ENCODE measurements around the gene BAIAP2.
"Not testable (repeated sequence)": the region's sequence is repeated elsewhere in the genome, so short reads cannot be mapped to it uniquely, and the experiment has no call there.

Gene BAIAP2

DNA sequence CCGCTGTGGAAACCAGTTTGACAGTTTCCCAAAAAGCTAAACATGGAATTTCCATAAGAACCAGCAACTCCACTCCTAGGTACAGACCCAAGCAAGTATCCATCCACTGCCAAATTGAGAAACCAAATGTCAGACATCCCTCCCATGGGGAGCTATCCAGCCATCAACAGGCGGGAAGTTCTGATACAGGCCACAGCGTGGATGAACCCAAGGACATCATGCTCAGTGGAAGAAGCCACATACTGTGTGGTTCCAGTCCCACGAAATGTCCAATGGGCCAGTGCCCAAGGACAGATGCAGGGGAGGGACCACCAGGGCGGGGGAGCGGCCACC, 12.6 kb upstream of the BAIAP2 start:
- DNase-seq = no peak

DNA sequence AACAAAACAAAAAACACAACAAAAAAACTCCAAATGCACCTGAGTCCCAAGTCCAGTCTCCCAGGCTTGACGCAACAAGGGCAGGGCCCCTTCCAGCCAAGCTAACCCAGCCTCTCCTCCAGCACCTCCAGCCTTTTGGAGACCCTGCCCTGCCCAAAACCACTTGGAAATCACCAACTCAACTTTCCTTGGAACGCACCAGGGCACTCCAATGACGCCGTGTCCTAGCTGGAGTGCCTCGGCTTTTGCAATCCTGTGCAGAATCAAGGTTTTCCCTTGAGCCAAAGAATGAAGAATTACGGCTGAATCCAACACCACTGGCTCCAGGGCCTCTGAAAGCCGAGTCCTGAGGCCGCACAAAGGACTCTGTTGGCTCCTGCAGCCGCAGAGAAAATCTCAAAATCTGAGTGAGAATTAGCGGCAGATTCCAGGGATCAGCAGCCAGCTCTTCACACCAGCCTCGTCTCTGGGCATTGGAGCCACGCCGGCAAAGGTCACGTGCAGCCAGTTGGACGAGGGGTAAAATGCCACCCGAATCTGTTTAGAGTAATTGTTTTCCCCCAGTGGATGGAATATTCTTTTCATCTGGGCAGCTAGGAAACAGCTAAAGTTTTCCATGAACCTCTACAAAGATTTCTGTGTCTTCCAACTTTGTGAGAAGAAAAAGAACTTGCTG, 9.7 kb upstream of the BAIAP2 start:
- DNase-seq = no peak

DNA sequence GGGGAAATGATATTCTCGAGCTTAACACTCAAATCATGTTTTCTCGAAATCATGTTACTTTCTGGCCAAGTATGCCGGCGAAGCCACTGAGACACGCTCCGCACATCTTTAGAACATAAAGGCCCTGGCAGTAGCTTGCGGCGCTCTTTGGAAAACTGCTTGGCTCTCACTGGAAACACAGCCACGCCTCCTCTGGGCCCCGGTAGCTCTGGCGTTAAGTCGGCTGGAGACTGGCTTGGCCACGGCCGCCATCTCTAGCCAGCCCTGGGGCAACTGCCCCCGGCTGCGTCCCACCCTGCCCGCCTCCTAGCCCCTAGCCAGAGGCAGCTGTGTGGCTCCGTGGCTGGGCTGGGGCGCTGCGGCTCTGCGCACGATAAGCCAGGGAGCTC, 9.2 kb upstream of the BAIAP2 start:
- DNase-seq = no peak

DNA sequence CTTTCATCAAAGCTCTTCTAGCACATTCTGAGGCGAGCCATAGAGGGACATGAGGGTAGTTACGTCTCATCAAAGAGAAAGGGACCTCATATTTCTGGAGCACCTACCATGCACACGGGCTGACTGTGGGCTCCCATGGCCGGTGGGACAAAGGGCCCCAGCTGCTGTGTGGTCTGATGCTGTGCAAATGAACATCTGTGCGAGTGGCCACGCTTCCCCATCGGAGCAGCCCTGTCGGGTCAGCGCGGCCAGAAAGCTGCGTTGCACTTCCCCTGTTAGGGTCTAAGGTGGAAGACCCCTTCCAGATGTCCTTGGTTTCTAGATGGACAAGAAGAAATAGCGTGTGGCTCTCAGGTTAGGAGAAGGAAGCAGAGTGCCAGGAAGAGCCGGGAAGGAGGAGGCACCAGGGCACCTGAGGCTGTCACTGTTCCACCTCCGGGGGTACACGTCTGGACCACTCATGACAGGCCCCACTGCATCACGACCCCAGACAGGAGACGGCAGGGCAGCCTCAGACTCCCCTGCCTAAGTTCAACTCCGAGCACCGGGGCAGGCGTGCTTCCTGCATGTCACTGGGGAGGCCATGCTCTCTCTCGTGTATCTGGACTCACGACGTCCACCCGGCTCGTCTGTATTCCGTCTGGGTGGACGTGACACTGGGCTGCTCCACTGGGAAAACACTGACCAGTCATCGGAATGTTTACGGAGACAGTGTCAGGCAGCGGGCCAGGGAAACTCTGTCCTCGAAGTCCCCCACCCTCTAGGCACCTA, 8.5 kb upstream of the BAIAP2 start:
- no peak for DNase-seq

DNA sequence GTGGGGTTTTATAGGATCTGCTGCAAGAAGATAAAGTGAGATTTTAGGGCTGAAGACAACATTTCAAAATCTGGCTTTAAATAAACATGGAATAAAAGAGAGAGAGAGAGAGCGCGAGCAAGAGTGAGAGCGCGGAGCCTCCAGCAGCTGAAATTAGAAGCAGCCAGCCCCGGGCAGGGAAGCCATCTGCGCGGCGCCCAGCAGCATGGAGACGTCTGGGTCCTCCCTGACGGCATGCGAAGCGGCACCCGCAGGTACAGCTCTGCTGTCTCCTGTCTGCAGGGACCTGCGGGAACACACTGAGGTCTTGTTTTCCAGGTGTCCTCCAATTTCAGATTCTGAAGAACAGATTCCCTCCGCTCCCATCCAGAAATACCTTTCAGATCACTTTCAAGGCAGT, 7.9 kb upstream of the BAIAP2 start:
- DNase-seq = no peak

DNA sequence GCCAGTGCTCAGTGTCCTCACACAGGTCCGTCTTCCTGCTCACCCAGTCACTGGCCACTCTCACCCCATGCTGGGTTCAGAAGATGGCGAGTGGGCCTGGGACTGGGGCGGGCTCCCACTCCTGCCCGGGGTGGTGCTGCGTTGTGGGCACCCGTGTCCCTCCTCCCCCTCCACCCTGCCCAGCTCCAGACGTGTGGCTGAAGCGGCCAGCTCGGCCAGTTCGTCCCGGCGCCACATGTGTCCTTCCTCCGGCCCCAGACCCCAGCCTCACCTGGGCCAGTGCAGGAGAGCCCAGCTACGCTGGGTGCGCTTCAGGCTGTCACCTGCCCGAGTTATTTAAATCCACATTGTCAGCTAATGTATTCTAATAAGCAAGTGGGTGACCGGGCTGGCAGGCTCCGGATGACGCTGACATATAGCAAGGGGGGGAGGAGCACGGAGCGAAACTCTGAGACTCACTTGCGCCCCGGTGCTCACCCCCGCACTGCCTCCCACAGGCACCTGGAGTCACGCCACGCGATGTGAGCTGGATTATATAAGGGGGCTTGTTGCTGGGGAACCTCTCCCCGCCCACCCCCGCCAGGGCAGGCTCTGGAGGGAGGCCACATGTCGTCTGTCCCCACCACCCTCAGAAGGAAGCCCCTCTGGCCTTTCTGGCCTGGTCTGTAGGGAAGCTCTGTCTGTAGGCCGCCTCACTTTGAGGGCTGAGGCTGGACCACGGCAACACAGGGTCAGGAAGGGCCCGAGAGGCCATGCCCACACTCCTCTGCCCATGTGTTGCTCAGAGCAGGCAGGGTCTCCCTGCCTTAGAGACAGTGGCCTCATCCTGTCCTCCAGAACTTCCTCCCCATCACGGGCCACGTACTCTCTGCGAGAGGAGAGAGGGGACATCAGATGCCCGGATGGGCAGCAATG, 7.1 kb upstream of the BAIAP2 start:
- no peak for DNase-seq

DNA sequence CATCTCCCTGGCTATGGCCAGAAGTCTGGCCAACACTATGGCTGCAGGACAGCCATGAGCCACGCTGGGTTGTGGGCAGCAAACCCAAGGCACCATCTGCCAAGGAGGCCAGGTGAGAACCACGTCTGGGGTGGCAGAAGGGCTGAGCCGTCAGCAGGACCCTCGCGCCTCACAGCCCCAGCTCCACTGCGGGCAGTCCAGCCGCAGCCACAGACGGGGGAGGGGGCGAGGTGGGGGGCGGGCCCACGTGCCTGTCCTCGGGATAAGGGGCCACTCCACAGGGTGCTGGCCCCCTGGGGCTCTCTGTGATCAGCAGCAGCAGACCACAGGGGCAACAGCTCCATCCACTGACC, 6.5 kb upstream of the BAIAP2 start:
- no peak for DNase-seq

DNA sequence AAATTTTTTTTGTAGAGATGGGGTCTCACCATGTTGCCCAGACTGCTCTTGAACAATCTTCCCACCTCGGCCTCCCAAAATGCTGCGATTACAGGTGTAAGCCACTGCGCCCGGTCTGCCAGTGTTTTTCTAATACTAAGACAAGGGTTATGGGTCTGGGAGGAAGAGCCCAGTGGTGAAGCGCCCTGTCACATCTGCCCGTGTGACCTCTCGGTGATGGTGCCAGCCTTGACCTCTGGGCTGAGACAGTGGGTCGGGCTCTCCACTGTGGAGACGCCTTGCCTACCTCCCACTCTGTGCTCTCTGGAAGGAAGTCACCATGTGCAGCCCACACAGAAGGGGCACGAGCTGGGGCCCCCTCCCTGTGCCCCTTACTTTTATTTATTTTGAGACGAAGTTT, 5.1 kb upstream of the BAIAP2 start:
- no peak for DNase-seq

DNA sequence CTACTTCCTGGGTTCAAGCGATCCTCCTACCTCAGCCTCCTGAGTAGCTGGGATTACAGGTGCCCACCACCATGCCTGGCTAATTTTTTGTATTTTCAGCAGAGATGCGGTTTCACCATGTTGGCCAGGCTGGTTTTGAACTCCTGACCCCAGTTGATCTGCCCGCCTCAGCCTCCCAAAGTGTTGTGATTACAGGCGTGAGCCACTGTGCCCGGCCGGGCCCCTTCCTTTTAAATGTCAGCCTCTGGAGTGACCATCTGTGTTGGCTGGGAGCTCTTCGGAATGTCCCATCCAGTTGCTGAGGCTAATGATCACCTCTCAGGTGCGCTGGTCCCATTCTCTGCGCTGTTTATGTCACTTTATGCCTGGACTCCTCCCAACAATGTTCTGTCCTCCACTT, 4.6 kb upstream of the BAIAP2 start:
- not testable (repeated sequence) for DNase-seq

DNA sequence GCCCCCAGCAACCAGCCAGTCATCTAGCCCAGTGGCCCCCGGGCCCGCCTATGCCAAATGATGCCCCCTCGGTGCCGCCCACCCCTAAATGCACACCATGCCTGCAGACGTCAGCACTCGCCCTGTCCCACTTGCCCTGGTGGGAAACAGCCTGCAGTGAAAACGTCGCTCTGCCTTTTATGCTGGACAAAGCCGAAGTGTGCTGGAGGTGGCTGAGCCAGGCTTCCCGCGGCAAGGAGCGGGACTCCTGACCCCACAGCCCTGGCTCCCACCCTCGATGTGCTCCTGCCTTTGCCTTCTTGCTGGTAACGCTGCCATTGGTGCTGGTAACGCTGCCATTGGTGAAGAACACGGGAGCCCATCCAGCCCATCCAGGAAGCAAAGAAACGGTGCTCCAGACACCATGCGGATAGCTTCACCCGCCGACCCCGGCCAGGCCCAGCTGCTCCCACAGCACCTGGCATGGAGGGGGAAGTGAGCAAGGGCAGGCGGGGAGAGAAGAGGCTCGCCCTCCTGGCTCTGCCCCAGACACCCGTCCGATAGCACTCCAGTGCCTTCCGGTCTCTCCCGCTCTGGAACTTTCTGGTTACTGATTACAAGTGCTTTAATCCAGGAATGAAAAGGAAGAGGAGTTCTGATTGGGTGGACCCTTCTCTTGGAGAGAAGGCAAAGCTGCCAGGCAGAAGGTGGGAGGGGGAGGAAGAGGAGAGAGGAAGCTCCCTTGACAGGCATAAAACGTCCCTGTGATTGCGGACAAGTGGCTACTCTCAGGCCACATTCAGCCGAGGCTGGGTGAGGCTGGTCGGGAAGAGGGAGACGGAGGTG, 4.0 kb upstream of the BAIAP2 start:
- no peak for DNase-seq

DNA sequence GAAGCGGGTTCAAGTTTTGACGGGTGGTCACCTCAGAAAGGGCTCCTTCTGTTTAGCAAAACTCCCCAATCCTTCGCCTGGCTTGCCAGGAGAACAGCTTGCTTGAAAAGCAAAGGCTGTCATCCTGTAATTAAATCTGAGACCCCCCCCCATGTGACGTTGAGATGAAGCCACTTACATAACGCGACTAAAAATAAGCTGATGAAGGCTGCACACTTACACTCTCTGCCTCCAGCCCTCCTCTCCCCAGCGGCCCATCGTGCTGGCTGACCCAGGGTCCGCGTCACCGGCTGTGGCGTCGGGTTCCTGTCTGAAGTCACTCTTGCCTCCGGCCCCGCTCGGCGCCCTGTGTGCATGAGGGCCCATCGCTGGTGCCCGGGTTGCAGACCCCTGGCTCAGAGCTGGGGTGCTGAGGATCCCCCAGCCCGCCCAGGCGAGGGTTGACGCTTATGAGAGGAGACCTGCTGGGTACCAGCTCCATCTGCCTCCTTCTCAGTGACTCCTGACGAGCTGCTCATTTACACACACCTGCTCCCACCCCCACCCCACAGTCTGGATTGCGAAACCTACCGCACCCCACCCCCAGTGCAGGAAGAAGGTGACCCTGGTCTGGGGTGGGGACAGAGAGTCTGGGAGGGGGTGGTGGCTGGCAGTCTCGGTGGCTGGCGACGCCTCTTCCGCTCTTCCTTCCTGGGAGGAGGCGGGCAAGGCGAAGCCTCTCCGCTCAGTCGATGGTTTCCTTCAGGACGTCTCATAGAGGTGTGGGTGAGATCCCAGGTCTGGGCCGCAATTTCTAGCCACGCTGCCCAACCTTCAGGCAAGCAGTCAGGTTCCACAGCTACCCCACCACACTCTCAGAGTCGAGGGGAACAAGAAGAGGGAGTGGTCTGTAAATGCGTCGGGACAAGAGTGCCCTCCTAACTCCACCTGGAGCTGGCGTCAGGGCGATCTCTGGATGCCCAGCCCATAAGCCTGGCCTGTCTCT, 3.1 kb upstream of the BAIAP2 start:
- no peak for DNase-seq

DNA sequence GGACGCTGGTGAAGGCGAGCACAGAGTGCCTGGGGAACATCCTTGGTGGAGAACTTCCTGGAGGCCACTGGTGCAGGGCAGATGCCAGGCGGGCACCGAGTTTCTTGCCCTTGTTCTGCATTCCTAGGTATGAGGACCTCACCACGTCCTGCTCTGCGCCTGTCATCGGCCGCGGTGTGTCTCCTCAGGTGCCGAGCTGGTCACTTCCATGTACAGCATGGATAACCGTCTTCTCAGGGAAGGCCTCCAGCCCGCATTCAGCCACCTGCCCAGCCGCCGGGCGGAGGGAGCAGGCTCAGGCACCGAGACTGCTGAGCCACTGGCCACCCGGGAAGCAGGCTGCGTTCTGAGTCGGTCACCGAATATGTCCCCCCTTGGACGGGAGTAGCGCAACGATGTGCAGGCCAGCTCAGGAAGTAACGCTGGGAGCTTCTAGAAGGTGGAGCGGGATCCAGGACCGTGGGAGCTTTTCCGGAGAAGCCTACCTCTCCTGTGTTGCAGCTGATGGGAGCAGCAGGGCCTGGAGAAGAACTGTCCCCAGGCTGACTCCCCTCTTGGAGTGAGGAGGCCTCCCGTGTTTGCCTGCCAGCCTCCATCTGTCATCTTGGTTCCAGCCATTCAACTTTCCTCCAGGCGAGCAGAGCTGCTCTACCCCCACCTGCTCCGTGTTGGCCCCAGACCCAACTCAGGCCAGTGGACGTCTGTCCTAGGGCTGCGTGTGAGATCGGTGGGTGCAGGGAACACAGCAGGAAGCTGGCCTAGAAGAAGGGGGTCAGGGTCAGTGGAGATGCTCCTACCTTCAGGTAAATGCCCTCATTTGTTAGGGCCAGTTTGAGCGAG, 2.1 kb upstream of the BAIAP2 start:
- no peak for DNase-seq

DNA sequence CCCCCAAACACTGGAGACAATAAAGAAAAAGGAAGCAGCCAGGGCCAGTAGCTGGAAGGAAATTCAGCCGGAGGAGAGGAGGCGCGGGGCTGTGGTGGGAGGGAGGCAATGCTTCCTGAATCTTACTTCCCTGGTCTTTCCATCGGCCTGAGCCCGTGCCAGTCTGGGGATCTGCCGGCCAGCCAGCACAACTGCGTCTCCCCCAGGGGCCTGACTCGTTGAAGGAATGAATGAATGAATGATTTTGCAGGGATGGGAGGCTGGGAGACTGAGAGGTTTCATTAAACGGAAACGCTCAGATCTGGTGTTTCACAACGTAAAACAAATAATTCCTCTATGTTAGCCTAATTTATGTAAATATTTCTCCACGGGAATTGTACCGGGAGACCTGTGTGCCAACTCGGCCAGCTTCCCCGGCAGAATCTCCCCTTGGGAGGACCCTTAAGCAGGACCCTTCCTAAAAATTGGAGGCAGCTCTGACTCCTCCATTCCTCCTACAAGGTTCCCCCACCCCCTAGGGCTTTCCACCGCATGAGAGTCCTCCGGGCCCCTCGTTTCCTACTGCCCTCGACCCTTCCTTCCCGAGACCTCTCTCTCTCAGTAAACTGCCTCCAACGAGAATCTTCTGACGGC, 1.3 kb upstream of the BAIAP2 start:
- no peak for DNase-seq

DNA sequence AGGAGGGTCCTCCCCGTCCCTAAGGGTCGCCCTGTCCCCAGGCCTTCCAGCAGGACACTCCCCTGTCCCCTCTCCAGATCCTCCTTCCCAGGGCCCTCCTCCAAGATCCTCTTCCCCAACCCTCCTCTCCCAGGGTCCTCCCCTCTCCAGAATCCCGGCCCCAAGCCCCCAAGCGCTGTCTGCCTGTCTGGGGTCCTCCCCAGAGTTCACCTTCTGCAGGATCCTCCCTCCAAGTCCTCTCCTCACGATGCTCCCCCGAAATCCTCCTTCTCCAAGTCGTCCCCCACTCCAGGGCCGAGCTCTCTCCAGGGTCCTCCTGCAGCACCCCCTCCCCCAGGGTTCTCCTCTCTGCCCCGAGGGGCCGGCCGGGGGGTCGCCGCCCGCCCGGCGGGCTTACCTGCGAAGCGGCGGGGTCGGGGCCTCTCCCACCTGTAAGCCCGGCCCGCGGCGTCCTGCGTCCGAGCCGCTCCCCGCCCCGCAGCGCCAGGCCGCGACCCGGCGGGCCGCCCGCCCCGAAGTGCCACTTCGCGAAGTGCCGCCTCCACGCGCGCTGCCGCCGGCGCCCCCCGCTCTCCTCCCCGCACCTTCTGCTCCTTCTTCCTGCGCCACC, 678 bp upstream of the BAIAP2 start:
- no peak for DNase-seq

DNA sequence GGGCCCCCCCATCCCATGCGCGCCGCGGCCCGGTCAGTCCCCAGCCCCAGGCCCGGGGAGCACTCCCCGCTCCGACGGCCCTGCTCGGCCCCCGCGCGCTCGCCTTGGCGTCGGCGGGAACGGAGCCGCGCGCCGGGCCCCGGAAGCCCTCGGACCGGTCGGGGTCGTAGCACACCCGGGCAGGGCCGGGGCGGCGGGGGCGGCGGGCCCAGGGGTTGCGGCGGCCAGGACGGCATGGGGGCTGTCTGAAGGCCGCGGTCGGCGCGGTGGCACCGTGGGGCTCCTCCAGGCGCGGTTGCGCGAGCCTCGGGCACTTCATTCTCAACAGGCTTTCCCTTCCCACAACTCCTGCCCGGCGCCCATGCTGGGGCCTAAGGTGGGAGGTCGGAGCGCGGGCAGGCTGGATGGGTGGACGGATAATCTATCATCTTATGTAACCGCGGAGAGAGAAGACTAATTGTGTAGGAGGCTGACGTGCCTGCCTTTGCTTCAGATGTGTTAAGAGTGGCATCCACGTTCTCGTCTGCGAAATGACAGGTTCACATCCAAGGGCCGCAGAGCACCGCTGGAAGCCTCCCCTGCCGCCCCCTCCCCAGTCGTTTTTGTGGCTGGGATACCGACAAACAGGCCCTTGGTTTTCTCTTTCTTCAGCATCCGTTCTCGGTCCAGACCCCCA, 708 bp downstream of the BAIAP2 start:
- DNase-seq = no peak

DNA sequence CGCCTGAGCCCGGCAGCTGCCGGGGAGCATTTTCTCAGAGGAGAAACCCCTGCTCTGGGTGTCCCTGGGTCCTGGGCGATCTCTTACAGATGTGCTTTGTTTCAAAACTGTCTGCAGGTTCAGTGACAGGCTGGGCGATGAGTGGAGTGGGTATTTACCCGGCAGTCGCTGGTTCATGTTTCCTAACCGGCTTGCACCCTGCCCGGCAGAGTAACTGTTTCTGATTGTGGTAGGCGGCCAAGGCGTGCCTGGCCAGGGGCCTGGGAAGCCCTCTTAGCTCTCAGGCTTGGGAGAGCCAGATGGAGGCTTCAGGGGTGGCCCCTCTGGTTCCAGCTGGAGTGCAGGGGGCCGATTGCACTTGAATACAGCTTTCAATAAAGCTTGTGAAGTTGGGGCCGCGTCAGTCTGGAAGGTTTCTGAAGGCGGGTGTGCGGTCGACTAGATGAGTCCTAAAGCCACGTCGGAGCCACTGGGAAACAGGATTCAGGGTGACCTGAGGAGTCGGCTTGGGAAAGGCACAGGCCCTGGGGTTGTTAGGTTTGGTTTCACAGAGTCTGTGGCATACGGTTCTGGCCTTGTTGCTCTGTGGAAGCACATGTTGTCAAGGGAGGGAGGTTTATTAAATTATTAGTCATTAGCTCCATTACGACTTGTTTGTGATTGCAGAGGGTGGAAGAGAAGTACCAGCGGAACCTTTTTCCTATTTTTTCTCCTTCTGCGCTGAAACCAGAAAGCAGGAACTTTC, 1.4 kb downstream of the BAIAP2 start:
- no peak for DNase-seq

DNA sequence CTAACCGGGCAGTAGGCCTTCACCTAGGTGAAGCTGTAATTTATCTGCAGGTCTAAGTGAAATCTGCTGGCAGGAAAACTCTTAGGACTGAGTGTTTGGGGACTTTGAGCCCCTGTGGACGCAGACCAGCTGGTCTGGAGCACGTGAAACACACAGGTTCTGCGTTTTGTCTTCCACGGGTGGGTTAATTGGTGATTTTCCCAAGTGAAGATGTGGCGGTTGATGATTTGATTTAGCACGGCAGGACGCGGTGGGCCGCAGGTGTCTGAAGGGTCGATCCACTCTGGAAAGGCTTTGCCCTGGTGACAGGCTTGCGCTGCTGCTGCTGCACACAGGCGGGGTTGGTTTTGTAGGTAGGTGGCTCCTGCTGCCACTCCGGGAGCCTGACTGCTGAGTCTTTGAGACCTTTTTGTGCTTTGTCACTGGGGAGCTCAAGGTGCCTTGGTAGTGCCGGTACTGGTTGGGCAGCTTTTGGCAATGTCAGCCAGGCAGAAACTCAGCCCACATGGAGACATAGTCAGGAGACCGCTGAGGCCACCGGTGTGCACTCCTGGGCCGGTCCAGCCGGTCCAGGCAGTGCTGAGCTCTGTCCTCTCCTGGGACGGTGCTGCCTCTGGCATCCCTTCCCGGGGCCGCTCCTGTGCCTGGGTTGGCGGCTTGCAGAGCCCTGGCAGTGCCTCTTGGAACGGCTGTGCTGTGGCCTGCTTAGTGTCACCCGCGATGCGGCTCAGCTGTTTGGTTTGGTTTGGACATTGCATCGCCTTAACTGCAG, 2.3 kb downstream of the BAIAP2 start:
- no peak for DNase-seq
